ENCODE data around the gene IFNLR1. TPM values are rescaled to one million over a fixed set of nuclear protein-coding genes. Genes with fewer than 3 reads are reported as not detected.

IFNLR1 gene
- total and polyA plus RNA-seq, 12 donors = 1.8 to 11.5 (median 3.9) TPM

- Histone ChIP-seq H3K4me1 (replicated peaks in 1 of 2) (peaks cover 0 to 5% of the 10 kb centered on the region in 2 donors), H3K27ac (no peak within 1 kb of the TSS), H3K9me3 (replicated peaks in 1 of 3) (no peaks in the 10 kb centered on the region), H3K27me3 (no peaks in the 10 kb centered on the region), H3K4me3 (no peak within 1 kb of the TSS), H3K36me3 (replicated peaks in 1 of 2) (no peaks in the 10 kb centered on the region)
- peak in 5 of 6 experiments; percentile 23 to 35 (median 30) for TF ChIP-seq CTCF (IDR thresholded peaks at IDR 0.05)
- TF ChIP-seq POLR2A (IDR thresholded peaks at IDR 0.05) = no peak
- peak in 6 of 7 donors; percentile 34 to 61 (median 52) for DNase-seq
- WGBS, 4 donors = 39 to 51% (median 43%) methylated on average over 20 to 27 of the region's 27 CpGs
- intact Hi-C loops (cut with DNase I) = no loop called here
Observed at GRCh38 chr1:24111996-24112779, 74.9 kb downstream of the IFNLR1 start, which contains the start of gene MYOM3. Gene MYOM3 (minus strand): TSS chr1:24112135. CDS start chr1:24108636, 3,499 bp downstream.

- H3K4me1 ChIP-seq (replicated peaks in 1 of 2) = peaks cover 0 to 5% of the 10 kb centered on the region in 2 donors
- no peaks in the 10 kb centered on the region for H3K27me3 ChIP-seq
- intact Hi-C loops (cut with DNase I) = no loop called here
- TF ChIP-seq CTCF (IDR thresholded peaks at IDR 0.05) (no peak), POLR2A (IDR thresholded peaks at IDR 0.05) (no peak)
- H3K36me3 ChIP-seq (replicated peaks in 1 of 2) = no peaks in the 10 kb centered on the region
- WGBS, 4 donors = 76 to 84% (median 79%) methylated on average over 20 of the region's 20 CpGs
- no peaks in the 10 kb centered on the region for H3K9me3 ChIP-seq (replicated peaks in 1 of 3)
- no peak overlapping the region for H3K27ac ChIP-seq
- H3K4me3 ChIP-seq = no peak overlapping the region
- no peak for DNase-seq
Observed at GRCh38 chr1:24111262-24111995, 75.7 kb downstream of the IFNLR1 start.

- 64 to 89% (median 77%) methylated on average over 11 to 14 of the region's 14 CpGs for WGBS, 4 donors
- no peak for DNase-seq
- Histone ChIP-seq H3K9me3 (replicated peaks in 1 of 3) (no peaks in the 10 kb centered on the region), H3K27ac (no peak overlapping the region), H3K36me3 (replicated peaks in 1 of 2) (no peaks in the 10 kb centered on the region), H3K4me3 (no peak overlapping the region), H3K27me3 (no peaks in the 10 kb centered on the region), H3K4me1 (replicated peaks in 1 of 2) (peaks cover 0 to 5% of the 10 kb centered on the region in 2 donors)
- intact Hi-C loops (cut with DNase I) = no loop called here
- TF ChIP-seq CTCF (IDR thresholded peaks at IDR 0.05) = no peak
- TF ChIP-seq POLR2A (IDR thresholded peaks at IDR 0.05) = no peak
Observed at GRCh38 chr1:24110642-24111261, 76.3 kb downstream of the IFNLR1 start.
